NCI-H1105 treated with DMSO at 0.1 percent for 48 hours (cell line): ENCODE data around the gene PCDHB5.
"Not testable (repeated sequence)": the region's sequence is repeated elsewhere in the genome, so short reads cannot be mapped to it uniquely, and the experiment has no call there.

Experiments
- DNase-seq: peaks from one replicate; lab custom pipeline; 2025; lab: John Stamatoyannopoulos, UW

Gene PCDHB5

DNA sequence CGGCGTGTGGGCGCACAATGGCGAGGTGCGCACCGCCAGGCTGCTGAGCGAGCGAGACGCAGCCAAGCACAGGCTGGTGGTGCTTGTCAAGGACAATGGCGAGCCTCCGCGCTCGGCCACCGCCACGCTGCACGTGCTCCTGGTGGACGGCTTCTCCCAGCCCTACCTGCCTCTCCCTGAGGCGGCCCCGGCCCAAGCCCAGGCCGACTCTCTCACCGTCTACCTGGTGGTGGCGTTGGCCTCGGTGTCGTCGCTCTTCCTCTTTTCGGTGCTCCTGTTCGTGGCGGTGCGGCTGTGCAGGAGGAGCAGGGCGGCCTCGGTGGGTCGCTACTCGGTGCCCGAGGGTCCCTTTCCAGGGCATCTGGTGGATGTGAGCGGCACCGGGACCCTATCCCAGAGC lies 17.1 kb downstream of the PCDHB5 start:
- not testable (repeated sequence) for DNase-seq

DNA sequence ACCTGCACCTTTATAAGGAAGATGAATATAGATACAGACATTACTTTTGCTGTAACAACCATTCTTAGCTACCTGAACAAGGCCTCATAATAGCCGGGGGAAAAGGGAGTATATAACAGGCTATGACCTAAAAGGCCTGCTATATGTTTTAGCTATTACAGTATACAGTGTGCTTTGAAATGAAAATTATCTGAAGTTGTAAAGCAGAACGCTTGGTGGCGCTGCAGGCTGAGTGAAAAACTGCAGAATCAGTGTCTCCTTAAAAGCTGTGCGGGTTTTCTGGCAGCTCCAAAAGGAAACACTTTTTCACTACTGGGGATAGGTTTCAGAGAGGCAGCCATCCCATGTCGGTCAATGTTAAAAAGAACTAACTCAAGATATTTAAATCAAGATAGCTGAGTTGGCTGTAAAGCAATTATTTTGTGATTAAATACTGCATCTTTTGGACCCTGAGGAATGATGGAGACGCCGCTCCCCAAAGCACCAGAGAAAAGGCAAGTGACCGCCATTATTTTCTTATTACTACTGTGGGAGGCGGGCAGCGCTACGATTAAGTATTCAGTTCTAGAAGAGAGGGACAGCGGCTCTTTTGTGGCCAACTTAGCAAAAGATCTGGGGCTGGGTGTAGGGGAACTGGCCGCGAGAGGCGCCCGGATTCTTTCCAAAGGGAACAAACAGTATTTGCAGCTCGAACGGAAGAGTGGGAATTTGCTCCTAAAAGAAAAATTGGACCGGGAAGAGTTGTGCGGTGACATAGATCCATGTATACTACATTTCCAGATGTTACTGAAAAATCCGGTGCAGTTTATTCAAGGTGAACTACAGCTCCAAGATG lies 20.8 kb downstream of the PCDHB5 start:
- DNase-seq = no peak

DNA sequence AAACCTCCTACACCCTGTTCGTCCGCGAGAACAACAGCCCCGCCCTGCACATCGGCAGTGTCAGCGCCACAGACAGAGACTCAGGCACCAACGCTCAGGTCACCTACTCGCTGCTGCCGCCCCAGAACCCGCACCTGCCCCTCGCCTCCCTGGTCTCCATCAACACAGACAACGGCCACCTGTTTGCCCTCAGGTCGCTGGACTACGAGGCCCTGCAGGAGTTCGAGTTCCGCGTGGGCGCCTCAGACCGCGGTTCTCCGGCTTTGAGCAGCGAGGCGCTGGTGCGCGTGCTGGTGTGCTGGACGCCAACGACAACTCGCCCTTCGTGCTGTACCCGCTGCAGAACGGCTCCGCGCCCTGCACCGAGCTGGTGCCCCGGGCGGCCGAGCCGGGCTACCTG lies 22.4 kb downstream of the PCDHB5 start:
- not testable (repeated sequence) for DNase-seq

DNA sequence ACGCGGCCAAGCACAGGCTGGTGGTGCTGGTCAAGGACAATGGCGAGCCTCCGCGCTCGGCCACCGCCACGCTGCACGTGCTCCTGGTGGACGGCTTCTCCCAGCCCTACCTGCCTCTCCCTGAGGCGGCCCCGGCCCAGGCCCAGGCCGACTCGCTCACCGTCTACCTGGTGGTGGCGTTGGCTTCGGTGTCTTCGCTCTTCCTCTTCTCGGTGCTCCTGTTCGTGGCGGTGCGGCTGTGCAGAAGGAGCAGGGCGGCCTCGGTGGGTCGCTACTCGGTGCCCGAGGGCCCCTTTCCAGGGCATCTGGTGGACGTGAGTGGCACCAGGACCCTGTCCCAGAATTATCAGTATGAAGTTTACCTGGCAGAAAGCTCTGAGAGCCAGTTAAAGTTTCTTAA lies 22.9 kb downstream of the PCDHB5 start:
- not testable (repeated sequence) for DNase-seq

DNA sequence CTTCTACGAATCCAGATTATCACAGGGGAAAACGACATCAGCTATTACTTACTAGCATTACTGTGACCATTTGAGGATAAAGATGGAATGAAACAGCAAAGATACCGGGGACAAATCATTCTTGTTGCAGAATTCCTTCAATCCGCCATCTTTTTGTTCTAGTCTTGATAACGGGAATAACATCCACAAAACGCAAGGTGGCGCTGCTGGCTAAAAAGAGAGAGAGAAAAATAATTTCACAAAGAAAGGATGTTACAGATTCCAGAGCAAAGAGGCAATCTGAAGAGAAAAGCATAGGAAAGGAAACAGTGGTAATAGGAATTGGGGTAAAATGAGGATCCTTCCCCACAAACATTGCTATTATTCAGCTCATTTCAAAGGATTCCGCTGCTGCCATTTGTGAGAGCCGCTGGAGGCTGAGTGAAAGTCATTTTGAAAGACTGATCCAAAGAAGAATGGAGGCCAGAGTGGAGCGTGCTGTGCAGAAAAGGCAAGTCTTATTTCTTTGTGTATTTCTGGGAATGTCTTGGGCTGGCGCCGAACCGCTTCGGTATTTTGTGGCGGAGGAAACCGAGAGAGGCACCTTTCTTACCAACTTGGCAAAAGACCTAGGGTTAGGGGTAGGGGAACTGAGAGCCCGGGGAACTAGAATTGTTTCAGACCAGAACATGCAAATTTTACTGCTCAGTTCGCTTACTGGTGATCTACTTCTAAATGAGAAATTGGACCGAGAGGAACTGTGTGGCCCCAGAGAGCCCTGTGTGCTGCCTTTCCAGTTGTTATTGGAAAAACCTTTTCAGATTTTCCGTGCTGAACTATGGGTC lies 37.6 kb downstream of the PCDHB5 start, which contains the start of gene PCDHB7:
Gene PCDHB7, plus strand, starts transcription at position 264 of the 824 bp plus-strand sequence. Its CDS starts 192 bp downstream, at position 456.
- no peak for DNase-seq

DNA sequence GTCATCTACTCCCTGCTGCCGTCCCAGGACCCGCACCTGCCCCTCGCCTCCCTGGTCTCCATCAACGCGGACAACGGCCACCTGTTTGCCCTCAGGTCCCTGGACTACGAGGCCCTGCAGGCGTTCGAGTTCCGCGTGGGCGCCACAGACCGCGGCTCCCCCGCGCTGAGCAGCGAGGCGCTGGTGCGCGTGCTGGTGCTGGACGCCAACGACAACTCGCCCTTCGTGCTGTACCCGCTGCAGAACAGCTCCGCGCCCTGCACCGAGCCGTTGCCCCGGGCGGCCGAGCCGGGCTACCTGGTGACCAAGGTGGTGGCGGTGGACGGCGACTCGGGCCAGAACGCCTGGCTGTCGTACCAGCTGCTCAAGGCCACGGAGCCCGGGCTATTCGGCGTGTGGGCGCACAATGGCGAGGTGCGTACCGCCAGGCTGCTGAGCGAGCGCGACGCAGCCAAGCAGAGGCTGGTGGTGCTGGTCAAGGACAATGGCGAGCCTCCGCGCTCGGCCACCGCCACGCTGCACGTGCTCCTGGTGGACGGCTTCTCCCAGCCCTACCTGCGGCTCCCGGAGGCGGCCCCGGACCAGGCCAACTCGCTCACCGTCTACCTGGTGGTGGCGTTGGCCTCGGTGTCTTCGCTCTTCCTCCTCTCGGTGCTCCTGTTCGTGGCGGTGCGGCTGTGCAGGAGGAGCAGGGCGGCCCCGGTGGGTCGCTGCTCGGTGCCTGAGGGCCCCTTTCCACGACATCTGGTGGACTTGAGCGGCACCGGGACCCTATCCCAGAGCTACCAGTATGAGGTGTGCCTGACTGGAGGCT lies 39.5 kb downstream of the PCDHB5 start:
- DNase-seq = not testable (repeated sequence)

DNA sequence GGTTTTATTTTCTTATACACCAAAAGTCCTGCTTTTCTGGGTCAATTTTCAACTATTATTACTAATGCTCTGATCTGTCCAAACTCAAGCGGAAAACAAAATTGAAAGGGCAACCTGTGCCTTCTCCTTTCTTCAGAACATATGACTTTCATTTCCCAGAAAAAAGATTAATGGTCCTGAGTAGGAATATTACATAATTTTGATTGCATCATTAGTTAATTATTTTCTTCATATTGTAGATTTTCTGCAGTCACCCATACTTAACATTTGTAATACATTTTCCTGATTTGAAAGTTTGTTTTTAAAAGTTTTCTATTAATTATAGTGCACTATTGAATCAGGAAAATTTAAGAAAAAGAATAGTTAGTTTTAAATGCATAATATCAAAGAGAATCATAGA lies 40.9 kb downstream of the PCDHB5 start:
- no peak for DNase-seq

DNA sequence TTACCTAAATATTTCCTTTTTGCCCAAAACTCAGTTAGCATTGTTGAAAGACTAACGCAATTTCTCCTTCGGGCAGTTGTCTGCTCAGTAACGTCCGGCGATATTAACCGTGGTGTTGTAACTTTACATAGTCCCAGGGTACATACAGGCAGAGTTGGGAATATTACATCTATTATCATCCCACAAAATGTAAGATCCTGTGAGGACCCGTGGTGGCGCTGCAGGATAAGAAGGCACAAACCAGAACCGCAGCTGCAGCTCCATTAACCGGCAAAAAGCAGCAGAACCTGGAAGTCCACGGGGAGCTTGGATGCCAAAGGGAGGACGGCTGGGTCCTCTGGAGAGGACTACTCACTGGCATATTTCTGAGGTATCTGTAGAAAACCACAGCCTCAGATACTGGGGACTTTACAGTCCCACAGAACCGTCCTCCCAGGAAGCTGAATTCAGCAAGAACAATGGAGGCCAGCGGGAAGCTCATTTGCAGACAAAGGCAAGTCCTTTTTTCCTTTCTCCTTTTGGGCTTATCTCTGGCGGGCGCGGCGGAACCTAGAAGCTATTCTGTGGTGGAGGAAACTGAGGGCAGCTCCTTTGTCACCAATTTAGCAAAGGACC lies 42.7 kb downstream of the PCDHB5 start, which contains the start of gene PCDHB8:
Gene PCDHB8, plus strand, starts transcription at position 214 of the 615 bp plus-strand sequence. Its CDS starts 245 bp downstream, at position 459.
- DNase-seq = not testable (repeated sequence)

DNA sequence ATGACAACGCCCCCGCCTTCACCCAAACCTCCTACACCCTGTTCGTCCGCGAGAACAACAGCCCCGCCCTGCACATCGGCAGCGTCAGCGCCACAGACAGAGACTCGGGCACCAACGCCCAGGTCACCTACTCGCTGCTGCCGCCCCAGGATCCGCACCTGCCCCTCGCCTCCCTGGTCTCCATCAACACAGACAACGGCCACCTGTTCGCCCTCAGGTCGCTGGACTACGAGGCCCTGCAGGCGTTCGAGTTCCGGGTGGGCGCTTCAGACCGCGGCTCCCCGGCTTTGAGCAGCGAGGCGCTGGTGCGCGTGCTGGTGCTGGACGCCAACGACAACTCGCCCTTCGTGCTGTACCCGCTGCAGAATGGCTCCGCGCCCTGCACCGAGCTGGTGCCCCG lies 44.4 kb downstream of the PCDHB5 start:
- DNase-seq = not testable (repeated sequence)

DNA sequence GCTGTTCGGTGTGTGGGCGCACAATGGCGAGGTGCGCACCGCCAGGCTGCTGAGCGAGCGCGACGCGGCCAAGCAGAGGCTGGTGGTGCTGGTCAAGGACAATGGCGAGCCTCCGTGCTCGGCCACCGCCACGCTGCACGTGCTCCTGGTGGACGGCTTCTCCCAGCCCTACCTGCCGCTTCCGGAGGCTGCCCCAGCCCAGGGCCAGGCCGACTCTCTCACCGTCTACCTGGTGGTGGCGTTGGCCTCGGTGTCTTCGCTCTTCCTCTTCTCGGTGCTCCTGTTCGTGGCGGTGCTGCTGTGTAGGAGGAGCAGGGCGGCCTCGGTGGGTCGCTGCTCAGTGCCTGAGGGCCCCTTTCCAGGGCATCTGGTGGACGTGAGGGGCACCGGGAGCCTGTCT lies 44.9 kb downstream of the PCDHB5 start:
- DNase-seq = not testable (repeated sequence)

DNA sequence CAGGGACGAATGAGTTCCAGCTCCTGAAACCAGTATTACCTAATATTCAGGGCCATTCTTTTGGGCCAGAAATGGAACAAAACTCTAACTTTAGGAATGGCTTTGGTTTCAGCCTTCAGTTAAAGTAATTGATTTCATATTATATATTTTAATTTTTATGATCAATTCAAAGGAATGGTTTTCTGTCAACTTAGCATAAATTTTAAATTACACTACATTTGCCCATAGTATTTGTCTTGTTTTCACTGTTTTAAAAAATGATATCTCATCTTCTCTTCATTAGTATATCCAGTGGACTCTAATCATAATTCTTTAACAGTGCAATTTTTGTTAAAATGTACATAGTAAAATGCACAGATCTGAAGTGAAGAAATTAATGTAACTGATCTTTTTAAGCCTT lies 45.3 kb downstream of the PCDHB5 start:
- no peak for DNase-seq

DNA sequence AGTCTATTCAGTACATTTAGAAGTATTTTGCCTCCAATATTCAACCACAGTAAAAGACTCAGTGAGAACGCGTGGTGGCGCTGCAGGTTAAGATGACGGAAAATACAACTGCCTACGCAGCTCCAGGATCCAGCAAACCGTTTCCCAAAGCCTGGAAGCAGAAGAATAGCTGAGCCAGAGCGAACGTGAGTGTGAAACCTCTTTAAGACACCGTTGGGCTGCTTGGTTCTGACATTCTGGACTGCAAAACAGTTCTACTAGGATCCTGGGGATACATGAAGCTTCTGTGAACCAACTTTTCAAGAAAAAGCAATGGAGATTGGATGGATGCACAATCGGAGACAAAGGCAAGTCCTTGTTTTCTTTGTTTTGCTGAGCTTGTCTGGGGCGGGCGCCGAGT lies 47.2 kb downstream of the PCDHB5 start, which contains the start of gene PCDHB16:
Gene PCDHB16, plus strand, starts transcription at position 140 of the 400 bp plus-strand sequence. Its CDS starts 173 bp downstream, at position 313.
- no peak for DNase-seq

DNA sequence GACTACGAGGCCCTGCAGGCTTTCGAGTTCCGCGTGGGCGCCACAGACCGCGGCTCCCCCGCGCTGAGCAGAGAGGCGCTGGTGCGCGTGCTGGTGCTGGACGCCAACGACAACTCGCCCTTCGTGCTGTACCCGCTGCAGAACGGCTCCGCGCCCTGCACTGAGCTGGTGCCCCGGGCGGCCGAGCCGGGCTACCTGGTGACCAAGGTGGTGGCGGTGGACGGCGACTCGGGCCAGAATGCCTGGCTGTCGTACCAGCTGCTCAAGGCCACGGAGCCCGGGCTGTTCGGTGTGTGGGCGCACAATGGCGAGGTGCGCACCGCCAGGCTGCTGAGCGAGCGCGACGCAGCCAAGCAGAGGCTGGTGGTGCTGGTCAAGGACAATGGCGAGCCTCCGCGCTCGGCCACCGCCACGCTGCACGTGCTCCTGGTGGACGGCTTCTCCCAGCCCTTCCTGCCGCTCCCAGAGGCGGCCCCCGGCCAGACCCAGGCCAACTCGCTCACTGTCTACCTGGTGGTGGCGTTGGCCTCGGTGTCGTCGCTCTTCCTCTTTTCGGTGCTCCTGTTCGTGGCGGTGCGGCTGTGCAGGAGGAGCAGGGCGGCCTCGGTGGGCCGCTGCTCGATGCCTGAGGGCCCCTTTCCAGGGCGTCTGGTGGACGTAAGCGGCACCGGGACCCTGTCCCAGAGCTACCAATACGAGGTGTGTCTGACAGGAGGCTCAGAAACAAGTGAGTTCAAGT lies 49.3 kb downstream of the PCDHB5 start:
- not testable (repeated sequence) for DNase-seq

DNA sequence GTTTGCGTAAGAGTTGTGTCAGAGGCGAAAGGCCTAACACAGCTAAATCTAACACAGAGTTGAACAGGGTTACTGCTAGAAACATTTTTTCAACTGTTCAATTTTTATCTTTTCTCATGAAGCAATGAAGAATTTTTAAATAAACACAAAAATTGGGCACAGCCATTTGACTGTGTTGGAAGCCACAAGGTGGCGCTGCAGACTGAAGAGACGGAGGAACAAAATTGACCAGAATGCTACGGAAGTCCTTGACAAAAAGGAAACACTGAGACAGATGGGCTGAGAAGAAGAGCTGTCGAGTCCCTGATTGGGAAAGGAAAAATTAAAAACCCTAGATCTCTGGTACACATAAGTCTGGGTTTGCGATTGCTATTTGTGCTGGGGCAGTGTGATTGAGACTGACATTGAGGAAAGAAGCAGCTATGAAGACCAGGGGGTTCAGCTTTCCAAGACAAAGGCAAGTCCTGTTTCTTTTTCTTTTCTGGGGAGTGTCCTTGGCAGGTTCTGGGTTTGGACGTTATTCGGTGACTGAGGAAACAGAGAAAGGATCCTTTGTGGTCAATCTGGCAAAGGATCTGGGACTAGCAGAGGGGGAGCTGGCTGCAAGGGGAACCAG lies 52.0 kb downstream of the PCDHB5 start, which contains the start of gene PCDHB9:
Gene PCDHB9, plus strand, starts transcription at position 265 of the 616 bp plus-strand sequence. Its CDS starts 158 bp downstream, at position 423.
- DNase-seq = no peak
